GM21360 (cell line): ENCODE data around the gene RBMS3.
"Not testable (repeated sequence)": the region's sequence is repeated elsewhere in the genome, so short reads cannot be mapped to it uniquely, and the experiment has no call there.

Source experiments
- ATAC-seq: cut with Tn5 transposase; IDR thresholded peaks from one replicate; pipeline ENCODE4 v1.9.1; 2021; ENCODE audit warnings: mild to moderate bottlenecking, moderate library complexity; ENCODE audit not compliant: unreplicated experiment

RBMS3 gene

DNA sequence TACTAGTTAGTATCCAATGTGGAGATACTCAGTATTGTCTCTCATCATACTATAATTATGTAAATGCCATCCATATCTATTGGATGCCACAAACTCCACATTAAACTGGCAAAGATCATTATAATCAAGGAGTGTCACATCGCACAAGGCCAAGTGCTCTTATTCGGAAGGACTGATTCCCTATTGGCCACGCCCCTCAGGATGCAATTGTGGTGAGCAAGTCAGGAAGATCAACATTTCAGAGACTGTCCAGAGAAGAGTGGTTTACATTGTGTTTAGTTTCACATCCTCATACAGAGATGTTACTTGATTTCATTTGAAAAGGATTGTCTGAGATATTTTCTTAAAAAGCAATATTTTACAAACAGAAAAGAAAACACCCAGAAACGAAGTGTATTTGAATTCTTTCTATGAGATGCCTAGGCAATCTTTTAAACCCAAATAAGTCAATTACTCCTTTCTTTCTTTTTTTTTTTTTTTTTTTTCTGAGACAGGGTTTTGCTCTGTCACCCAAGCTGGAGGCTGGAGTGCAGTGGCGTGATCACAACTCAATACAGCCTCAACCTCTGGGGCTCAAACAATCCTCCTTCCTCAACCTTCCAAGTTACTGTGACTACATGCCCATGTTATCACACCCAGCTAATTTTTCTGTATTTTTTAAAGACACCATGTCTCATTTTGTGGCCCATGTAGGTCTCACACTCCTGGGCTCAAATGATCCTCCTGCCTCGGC is 369.1 kb downstream of the RBMS3 start:
- ATAC-seq: peak; percentile 85

DNA sequence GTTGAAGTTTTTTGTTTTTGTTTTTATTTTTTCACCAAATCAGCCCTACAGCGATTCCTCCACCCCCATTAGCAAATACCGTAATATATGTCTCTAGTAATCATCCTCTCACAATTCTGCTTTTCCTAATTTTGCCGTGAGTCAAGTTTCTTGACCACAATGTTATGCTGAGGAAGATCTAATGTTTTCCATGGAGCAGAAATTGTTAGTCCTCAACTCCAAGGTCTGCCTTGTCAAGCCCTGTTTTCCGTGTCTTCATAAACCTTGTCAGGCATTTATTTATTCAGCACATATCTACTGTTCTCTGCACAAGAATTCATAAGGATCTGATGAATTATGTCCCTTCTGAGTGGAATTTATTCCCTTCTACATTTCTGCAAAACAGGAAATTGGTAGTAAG is 372.8 kb downstream of the RBMS3 start:
- no peak for ATAC-seq

DNA sequence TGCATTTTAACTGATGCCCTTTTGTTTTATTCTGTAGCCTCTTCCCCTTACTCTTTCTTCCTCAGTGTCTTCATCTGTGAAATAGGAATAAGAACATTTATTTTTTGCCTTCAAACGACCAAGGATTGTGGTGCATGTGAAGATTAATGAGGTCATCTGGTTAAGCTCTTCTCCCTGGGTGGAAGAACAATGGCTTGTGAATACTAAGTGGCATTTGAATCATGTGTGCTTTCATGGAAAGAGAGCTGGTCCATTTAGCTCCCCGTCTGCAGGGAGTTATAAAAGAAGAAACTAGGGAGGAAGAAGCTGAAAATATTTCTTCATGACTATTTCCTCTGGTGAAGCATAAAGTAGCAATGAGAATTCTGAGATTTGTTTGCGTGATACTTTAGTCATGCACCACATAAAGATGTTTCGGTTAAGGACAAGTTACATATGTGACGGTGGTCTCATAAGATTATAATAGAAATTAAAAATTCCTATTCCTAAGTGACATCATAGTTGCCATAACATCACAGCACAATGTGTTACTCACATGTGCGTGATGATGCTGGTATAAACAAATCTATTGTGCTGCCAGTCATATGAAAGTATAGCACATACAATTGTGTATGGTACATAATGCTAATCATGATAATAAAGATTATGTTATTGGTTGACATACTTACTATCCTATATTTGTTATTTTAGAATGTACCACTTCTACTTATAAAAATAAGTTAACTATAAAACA is 374.3 kb downstream of the RBMS3 start:
- ATAC-seq: no peak

DNA sequence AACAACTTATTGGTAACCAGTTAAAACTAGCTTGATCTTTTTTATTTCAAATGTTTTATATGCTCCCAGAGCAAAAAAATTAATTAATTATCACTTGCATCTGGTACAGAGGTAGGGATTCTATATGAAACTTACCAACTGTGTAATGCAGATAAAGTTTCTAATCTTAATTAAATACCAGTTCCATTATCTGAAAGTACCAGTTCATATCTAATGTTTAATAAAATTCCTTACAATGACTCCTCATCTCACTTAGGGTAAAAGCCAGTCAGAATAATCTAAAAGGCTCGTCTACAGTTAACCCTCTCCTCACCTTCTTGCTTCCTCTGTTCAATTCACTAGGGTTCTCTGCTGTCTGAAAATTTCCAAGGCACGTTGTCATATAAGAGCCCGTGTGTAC is 384.8 kb downstream of the RBMS3 start:
- no peak for ATAC-seq

DNA sequence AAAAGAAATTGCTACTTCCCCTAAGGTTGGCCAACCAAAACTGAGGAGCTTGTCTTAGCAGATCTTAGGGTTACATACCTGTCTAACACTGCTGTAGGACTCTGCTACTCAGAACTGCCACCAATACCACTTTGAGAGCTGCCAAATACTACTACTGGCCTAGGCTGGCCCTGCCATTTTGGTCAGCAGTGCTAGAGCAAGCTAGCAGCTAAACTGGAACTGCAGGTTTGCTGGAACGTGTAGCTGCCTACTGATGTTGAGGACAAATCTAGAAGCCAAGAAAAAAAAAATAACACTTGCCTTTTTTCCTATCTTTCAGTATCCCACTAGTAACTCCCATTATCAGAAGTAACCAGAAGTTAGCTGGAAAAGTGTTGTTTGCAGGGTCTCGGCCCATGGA is 387.4 kb downstream of the RBMS3 start:
- ATAC-seq: no peak

DNA sequence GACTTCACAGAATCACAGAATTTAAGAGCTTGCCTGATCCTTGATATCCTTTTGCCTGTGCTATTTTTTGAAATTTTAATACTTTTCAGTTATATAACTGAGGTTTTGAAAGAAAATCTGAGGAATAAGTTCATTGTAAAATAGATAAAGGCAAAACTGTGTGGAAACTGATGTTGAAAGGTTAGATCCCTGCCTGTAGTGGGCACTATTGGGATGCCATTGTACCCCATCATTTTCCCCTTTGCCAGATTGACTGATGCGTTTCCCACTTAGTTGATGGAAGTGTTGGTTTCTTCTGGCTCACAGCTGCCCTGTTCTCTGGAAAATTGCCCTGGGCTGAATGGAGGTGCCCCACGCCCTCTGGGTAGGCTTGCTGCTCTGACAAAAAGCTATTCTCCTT is 387.9 kb downstream of the RBMS3 start:
- ATAC-seq: no peak

DNA sequence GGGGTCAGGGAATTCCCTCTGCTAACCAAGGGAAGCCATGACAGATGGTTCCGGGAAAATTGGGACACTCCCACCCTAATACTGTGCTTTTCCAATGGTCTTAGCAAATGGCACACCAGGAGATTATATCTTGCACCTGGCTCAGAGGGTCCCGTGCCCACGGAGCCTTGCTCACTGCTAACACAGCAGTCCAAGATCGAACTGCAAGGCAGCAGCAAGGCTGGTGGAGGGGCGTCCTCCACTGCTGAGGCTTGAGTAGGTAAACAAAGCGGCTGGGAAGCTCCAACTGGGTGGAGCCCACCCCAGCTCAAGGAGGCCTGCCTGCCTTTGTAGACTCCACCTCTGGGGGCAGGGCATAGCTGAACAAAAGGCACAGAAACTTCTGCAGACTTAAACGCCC is 389.6 kb downstream of the RBMS3 start:
- ATAC-seq: not testable (repeated sequence)

DNA sequence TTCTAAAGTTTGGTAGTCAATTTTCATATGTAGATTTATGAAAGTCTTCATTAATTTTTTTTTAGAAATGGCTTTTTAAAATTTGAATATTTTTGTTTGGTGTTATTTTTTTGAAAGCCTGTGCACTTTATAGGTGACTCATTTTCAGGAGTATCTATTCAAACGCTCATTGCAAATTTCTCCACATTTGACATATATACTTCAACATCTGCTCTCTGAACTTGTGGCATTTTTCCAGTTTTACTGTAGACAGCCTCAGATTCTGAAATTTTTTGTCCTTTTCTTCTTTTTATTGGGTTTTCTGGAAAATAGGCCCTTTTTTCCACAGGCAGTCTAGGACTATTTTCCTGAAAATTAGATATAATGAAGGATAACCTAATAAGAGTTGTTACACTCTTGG is 396.6 kb downstream of the RBMS3 start:
- ATAC-seq: no peak

DNA sequence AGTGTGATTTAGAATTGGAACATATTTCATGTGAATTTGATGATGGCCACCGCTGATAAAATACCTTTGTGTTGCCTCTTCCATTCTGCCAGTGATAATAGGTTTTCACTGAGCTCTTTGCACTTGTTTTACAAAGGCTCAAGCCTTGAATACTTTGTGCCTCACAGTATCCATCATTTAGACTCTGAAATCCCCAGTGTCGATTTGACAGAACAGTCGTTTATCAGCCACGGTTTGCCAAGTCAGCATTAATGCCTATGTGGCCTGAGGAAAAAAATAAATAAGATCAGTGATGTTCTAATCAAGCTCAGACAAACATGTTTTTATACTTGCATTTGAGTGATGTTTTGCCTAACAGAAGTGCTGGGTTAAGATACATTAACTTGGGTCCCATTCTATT is 399.1 kb downstream of the RBMS3 start:
- no peak for ATAC-seq

DNA sequence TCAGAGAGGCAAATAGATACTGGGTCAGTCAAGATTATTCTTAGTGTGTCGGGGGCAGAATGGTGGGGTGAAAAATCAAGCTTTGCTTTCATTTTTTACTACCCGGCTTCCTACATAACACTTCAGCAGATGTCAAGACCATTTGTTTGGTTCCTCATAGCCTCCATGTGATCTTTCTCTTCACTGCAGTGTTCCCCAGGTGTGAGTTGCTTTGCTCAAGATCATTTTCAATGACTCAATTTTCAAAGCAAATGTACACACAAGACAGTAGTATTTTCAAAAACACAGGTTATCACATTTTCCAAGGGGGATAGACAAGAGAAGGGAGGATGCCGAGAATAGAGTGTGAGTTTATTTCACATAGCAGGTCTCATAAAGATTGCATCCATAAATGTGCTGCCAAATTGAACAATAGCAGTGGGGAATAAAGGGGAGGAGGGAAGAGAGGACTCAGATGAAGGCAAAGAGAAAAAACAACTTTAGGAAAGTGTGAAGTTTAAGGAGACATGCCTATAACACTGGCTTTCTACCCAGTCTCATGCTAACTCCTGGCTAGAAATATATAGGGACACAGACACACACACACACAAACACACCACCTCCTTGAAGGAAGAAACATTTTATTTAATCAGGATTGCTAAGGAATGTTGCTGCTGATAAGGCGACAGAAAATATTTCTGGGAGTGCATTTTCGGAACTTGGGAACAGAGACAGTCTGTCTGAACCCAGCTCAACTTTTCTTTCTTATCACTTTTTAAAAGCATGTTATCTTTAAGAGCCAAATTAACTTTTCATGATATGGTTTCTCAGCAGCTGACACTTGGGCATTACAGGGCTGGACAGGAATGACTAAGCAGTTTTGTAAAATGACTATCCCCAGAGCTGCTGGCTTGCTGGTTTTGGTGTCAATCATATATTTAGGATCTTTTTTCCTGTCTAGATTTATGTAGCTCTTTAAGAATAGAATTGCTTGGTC is 402.4 kb downstream of the RBMS3 start:
- peak; percentile 48 for ATAC-seq

DNA sequence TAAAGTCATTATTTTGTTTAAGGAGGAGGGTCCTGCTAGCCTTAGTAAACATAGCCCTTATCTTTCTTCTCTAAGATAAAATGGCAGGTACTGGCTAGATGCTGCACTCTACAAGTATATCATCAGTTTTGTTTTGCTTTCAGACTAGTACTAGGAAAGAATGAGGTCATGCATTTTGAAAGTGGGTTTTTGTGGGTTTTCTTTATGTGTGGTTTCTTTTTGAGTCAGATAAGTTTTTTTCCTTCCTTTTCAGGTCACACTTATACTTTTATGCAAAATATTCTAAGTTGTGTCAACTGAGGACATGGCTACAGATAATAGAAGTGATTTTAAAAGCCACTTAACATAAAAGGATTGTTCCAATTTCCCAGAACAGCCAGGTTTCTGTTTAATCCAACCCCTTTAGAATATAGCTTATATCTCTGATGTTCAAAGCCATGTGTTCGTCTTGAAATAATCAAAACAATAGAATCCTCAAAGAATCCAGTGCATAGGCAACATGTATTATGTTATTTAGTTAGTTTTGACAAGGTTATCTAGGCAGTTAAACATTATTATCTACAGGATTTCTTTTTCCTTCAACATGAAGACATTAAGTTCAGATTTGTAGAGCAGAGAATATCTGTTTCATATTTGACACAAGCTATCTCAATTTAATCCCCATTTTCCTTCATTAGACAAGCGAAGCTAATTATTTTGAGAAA is 406.2 kb downstream of the RBMS3 start:
- ATAC-seq: peak; percentile 96

DNA sequence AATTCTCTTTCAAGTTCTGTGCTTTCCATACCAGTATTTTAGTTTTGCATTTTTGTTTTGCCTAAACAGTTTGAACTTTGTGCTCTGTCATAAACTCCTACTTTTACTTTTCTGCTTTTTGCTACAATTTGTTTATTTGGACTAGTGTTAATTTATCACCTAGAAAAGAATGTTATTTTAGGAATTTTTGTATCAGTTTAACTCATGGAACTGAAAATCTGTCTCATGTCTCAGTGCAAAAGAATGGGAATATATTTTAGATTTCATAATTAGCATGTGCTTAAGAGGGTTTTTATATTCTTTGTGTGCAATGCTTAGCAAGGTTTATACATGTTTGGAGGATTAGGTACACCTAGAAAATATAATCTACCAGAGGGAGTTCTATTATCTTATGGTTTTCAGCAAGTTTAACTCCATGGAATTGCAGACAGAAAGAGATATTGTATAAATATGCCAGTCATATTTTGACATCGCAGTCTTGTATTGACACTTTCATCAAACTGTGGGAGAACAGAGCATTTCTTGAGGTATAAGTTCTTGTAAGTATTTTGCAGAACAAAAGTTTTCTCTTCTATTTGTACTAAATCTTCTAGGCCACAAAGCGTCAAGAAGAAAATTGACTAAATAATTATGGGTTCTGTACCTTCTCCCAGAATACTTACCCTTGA is 409.9 kb downstream of the RBMS3 start:
- ATAC-seq: no peak

DNA sequence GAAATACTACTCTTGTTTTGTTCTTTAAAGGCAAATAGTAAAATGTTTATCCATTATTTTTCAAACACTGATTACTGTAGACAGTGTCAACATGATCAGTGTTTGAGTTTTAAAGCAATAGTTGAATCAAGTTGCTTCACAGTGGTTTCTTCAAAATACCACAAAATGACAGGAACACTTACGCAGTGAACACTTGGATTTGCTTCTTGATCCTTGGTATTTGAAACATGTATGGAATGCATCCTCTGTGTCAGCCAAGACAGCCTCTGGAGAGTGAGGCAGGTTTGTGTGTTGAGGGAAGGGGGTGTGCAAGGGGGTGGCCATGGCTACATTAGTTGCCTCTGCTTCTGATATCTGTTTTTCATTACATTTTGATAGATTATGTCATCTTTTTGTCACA is 413.0 kb downstream of the RBMS3 start:
- no peak for ATAC-seq

DNA sequence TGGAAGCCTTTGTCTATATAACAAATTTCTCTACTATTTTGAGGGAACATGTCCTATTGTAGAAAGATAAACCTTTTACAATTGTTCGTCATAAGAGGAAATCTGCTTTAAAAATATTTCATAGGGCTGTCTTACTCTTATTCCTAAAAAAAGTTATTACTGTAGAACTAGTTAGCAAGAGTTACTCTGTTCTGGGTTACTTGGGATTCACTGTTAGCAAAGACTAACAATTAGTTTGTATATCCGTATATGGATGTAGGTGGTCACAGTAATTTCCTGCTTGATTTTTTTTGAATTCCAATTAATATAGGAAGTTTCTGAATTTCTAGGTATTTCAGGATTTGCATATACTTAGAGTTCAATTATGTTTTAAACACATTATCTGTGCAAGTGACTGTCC is 413.5 kb downstream of the RBMS3 start:
- ATAC-seq: no peak

DNA sequence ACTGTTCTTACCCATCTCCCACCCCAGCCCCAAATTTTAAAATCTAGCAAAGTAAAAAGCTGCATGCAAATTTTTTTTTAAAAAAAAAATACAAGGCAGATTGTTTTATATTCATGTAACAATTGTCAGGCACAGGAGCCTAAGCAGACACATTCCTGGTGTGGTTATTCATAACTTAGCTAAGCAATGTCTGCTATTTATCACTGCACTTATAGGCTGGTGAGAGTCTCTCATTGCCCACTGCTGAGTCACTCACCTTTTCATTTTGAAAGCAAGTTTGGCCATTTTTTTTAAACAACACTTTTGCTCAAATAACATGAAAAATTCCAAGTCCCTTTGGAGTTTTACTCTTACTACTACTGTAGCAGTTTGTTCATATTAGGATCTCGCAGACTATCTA is 413.9 kb downstream of the RBMS3 start:
- no peak for ATAC-seq

DNA sequence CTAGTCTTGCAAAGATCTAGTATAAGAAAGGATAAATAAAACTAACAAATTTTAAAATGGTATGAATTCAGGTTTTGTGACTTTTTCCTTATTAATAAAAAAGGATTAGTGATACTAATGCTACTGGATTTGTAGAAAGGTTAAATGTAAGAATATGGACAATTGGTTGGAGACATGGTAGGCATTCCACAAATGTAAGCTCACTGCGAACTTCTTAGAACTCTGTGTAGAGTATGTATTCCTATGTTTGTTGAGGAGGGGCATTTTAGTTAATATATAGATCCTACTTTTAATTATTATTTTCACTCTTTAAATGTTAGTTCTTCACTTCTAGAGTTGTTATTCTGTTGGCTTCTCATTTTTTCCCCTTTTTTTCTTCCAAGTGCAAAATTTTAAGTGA is 414.3 kb downstream of the RBMS3 start:
- no peak for ATAC-seq

DNA sequence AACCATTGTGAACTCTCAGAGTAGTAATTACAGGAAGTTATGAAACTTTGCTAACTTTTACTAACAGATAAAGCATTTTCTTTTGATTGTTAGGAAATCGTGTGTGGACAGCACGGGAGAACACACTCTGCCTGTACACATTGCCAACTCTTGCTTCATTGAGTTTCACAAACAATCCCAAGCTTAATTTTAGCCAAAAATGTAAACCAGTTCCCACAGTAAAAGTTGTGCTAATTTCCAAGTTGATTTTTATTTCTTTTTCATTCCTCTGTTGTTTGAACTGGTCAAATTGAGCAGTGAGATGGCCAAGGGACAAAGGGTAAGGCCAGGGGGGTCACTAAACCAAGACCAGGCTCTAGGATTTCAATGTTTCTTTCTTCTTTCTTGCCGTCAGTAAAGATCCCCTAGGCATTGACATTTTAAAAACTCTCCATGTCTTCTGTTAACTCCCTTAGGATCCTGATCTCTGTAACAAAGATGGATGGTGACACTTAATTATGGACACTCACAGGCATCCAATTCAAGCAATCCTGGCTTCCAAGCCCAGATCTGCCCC is 414.9 kb downstream of the RBMS3 start:
- ATAC-seq: no peak

DNA sequence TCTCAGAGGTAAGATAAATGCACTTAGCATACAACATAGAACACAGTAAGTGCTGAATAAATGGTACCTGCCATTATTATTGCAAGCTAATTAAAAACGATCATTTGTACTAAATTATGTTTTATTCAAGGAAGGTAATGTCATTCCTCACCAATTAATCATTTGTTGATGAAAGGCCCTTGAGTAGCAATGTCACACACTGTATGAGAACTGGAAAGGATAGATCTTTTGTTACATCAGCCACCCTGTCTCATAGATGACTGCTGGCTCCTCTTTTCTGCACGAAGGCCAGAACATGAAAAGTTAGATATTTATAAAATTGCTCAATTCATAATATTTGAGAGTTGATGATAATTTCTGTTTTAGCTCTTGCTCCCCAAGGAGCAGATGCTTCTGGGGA is 415.4 kb downstream of the RBMS3 start:
- ATAC-seq: no peak

DNA sequence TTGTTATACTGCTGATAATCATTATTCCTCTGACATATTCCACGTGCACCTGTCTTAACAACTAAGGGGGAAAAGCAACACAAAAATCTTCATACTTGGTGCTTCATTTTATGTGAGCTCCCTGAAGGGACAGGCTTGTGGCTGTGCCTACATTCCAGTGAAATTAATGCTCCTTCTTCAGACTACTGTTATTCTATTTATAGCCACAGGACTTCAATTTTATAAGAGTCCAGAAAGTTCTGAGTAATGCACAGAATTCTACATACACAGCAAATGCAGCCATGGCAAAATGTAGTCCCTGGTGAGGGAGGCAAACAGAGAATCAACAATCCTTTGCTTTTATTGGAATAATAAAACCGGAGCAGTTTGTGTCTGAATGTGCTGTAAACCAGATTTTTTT is 417.1 kb downstream of the RBMS3 start:
- no peak for ATAC-seq

DNA sequence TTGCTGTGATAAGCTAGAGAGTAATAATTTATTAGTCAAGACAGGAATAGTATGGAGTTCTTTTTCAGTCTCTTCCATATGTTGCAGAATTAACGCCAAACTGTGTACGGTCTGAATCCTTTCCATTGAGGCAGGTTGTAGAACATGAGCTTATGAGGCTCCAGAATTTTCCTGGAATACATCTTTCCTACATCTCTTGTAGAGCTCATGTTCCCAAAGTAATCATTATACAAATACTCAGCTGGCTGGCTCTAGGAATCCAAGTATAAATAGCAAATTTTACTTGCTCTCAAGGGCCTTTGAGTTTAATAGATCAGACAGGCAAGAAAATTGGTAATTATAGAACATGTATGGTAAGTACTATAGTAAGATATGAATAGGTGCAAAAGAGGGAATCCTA is 419.4 kb downstream of the RBMS3 start:
- ATAC-seq: no peak
